ENCODE data around the gene CDAN1. TPM values are rescaled to one million over a fixed set of nuclear protein-coding genes. Genes with fewer than 3 reads are reported as not detected.

The CDAN1 gene
- total RNA-seq, 1 donor from 2014 or later = 14.6 TPM

- Histone ChIP-seq H3K79me2 (ENCODE audit: insufficient read depth, low read length) (no peaks in the 10 kb centered on the region), H3K27ac (ENCODE audit: low read depth, low read length) (no peak overlapping the region), H4K20me1 (ENCODE audit: insufficient read depth, low read length) (no peaks in the 10 kb centered on the region), H3K9me3 (ENCODE audit: insufficient read depth, low read depth, low read length) (no peaks in the 10 kb centered on the region), H3K4me3 (ENCODE audit: insufficient read depth, low read depth, low read length) (no peak overlapping the region), H3K4me2 (ENCODE audit: low read length) (no peak overlapping the region), H3K9ac (ENCODE audit: low read length) (no peak overlapping the region), H3K27me3 (ENCODE audit: insufficient read depth, low read length) (no peaks in the 10 kb centered on the region), H3K36me3 (ENCODE audit: insufficient read depth, low read length) (no peaks in the 10 kb centered on the region), H2AFZ (ENCODE audit: low read depth, low read length) (no peak overlapping the region), H3K4me1 (ENCODE audit: insufficient read depth, low read length) (no peaks in the 10 kb centered on the region)
- Mint-ChIP-seq H3K36me3 (ENCODE audit: low read depth, unreplicated experiment) (peaks cover 25% of the 10 kb centered on the region), H3K4me3 (ENCODE audit: unreplicated experiment) (no peak overlapping the region), H3K4me1 (ENCODE audit: low read depth, unreplicated experiment) (no peaks in the 10 kb centered on the region), H3K9me3 (ENCODE audit: unreplicated experiment) (no peaks in the 10 kb centered on the region), H3K27me3 (ENCODE audit: low read depth, unreplicated experiment) (no peaks in the 10 kb centered on the region), H3K27ac (ENCODE audit: unreplicated experiment) (no peak overlapping the region)
- FAIRE-seq (no peak), DNase-seq (ENCODE audit: low read depth) (no peak)
- no peak for TF ChIP-seq CTCF (IDR thresholded peaks at IDR 0.05; ENCODE audit: insufficient read depth, low read depth, low read length)
Observed at GRCh38 chr15:42696626-42697025, 40.3 kb downstream of the CDAN1 start.

GRCh38 chr15:42695527-42696071 is 41.3 kb downstream of the CDAN1 start:
- DNase-seq (ENCODE audit: low read depth) = no peak
- Histone ChIP-seq H3K4me1 (ENCODE audit: insufficient read depth, low read length) (no peaks in the 10 kb centered on the region), H3K79me2 (ENCODE audit: insufficient read depth, low read length) (no peaks in the 10 kb centered on the region), H3K9ac (ENCODE audit: low read length) (no peak overlapping the region), H3K4me2 (ENCODE audit: low read length) (no peak overlapping the region), H3K9me3 (ENCODE audit: insufficient read depth, low read depth, low read length) (no peaks in the 10 kb centered on the region), H3K27ac (ENCODE audit: low read depth, low read length) (no peak overlapping the region), H3K27me3 (ENCODE audit: insufficient read depth, low read length) (no peaks in the 10 kb centered on the region), H4K20me1 (ENCODE audit: insufficient read depth, low read length) (no peaks in the 10 kb centered on the region), H2AFZ (ENCODE audit: low read depth, low read length) (no peak overlapping the region), H3K4me3 (ENCODE audit: insufficient read depth, low read depth, low read length) (no peak overlapping the region), H3K36me3 (ENCODE audit: insufficient read depth, low read length) (no peaks in the 10 kb centered on the region)
- no peak for FAIRE-seq
- H3K4me1 Mint-ChIP-seq (ENCODE audit: low read depth, unreplicated experiment) = no peaks in the 10 kb centered on the region
- H3K9me3 Mint-ChIP-seq (ENCODE audit: unreplicated experiment) = no peaks in the 10 kb centered on the region
- H3K4me3 Mint-ChIP-seq (ENCODE audit: unreplicated experiment) = no peak overlapping the region
- TF ChIP-seq EZH2 (IDR thresholded peaks at IDR 0.05; ENCODE audit: insufficient read depth, low read length) (no peak), CTCF (IDR thresholded peaks at IDR 0.05; ENCODE audit: insufficient read depth, low read depth, low read length) (no peak)
- H3K27me3 Mint-ChIP-seq (ENCODE audit: low read depth, unreplicated experiment) = no peaks in the 10 kb centered on the region
- H3K36me3 Mint-ChIP-seq (ENCODE audit: low read depth, unreplicated experiment) = peaks cover 25% of the 10 kb centered on the region
- no peak overlapping the region for H3K27ac Mint-ChIP-seq (ENCODE audit: unreplicated experiment)

GRCh38 chr15:42694398-42694797 is 42.5 kb downstream of the CDAN1 start:
- Histone ChIP-seq H3K27ac (ENCODE audit: low read depth, low read length) (no peak overlapping the region), H3K9ac (ENCODE audit: low read length) (no peak overlapping the region), H3K27me3 (ENCODE audit: insufficient read depth, low read length) (no peaks in the 10 kb centered on the region), H3K4me1 (ENCODE audit: insufficient read depth, low read length) (no peaks in the 10 kb centered on the region), H3K36me3 (ENCODE audit: insufficient read depth, low read length) (no peaks in the 10 kb centered on the region), H2AFZ (ENCODE audit: low read depth, low read length) (no peak overlapping the region), H3K79me2 (ENCODE audit: insufficient read depth, low read length) (no peaks in the 10 kb centered on the region), H3K9me3 (ENCODE audit: insufficient read depth, low read depth, low read length) (no peaks in the 10 kb centered on the region), H4K20me1 (ENCODE audit: insufficient read depth, low read length) (no peaks in the 10 kb centered on the region), H3K4me2 (ENCODE audit: low read length) (no peak overlapping the region), H3K4me3 (ENCODE audit: insufficient read depth, low read depth, low read length) (no peak overlapping the region)
- Mint-ChIP-seq H3K9me3 (ENCODE audit: unreplicated experiment) (no peaks in the 10 kb centered on the region), H3K4me3 (ENCODE audit: unreplicated experiment) (no peak overlapping the region), H3K27ac (ENCODE audit: unreplicated experiment) (no peak overlapping the region), H3K4me1 (ENCODE audit: low read depth, unreplicated experiment) (no peaks in the 10 kb centered on the region), H3K36me3 (ENCODE audit: low read depth, unreplicated experiment) (peaks cover 23% of the 10 kb centered on the region), H3K27me3 (ENCODE audit: low read depth, unreplicated experiment) (no peaks in the 10 kb centered on the region)
- DNase-seq (ENCODE audit: low read depth) = no peak
- no peak for FAIRE-seq
- no peak for TF ChIP-seq EZH2 (IDR thresholded peaks at IDR 0.05; ENCODE audit: insufficient read depth, low read length)
- no peak for TF ChIP-seq CTCF (IDR thresholded peaks at IDR 0.05; ENCODE audit: insufficient read depth, low read depth, low read length)
